ENCODE data around the gene ADAMTS9.

- TF ChIP-seq CTCF (IDR thresholded peaks at IDR 0.05): no peak
- no peak for TF ChIP-seq POLR2A (IDR thresholded peaks at IDR 0.05)
Observed at GRCh38 chr3:64551697-64552096, 136.1 kb downstream of the ADAMTS9 start.
